HepG2 (cell line): ENCODE data around the gene CERS6. TPM values are rescaled to one million over a fixed set of nuclear protein-coding genes. Genes with fewer than 3 reads are reported as not detected.

Experiments used
- ATAC-seq: fragments of 200-7000 bp; cut with Tn5 transposase; 3 replicates; pipeline ENCODE4 v1.9.1; 2020; ENCODE audit warnings: mild to moderate bottlenecking, moderate library complexity
- BruUV-seq: library from RNA; stranded (reverse); fragments of 400-500 nt; replicated peaks from 2 replicates; lab custom pipeline; 2021; lab: Mats Ljungman, UMichigan
- CTCF ChIA-PET: fragments of 300-600 bp; formaldehyde crosslinking; extraction: SDS; loops from one replicate; lab custom pipeline; 2021; ENCODE audit warnings: low total read pairs, inconsistent platforms, low intra/inter-chr PET ratio; lab: Yijun Ruan, JAX
- POLR2A ChIA-PET: fragments of 350-600 bp; sonication (Branson Sonifier 250); formaldehyde crosslinking; loops from one replicate; lab custom pipeline; 2020; ENCODE audit warnings: antibody characterized with exemption, inconsistent platforms; lab: Yijun Ruan, JAX
- DNase-seq: peaks from one replicate; pipeline ENCODE4 v3.0.0-alpha.2; 2015; ENCODE audit warnings: low spot score
- FAIRE-seq: peaks from 3 replicates; lab custom pipeline; 2011; peaks lifted over from hg19 to GRCh38; lab: Jason Lieb, UNC
- H2AFZ ChIP-seq: one replicate; pipeline ENCODE4 v1.6.1; 2011; ENCODE audit warnings: low read length, inconsistent platforms
- H3K27ac ChIP-seq: fragments of 300-600 bp; 3 replicates; pipeline ENCODE4 v1.8.0; 2011; ENCODE audit warnings: mixed run types, mild to moderate bottlenecking, mixed read lengths, low read length, inconsistent platforms; ENCODE audit not compliant: insufficient read depth; ENCODE audit errors: extremely low read length
- H3K27me3 ChIP-seq, 2 experiments: fragments of 200-600 bp in 1 of 2; 2 replicates in 1 of 2; 3 replicates in 1 of 2; pipeline versions ENCODE4 v1.6.0 to v1.8.0; 2011; ENCODE audit warnings: low read length in 2 of 2, mild to moderate bottlenecking in 2 of 2, moderate library complexity in 2 of 2, inconsistent platforms in 1 of 2; ENCODE audit not compliant: insufficient read depth in 2 of 2, control insufficient read depth in 1 of 2
- H3K36me3 ChIP-seq, 2 experiments: fragments of 200-600 bp in 1 of 2; replicated peaks in 1 of 2; 2 replicates in 1 of 2; 3 replicates in 1 of 2; pipeline versions ENCODE4 v1.5.1 to v1.8.0; 2011; ENCODE audit warnings: low read length in 2 of 2, inconsistent platforms in 1 of 2; ENCODE audit not compliant: insufficient read depth in 2 of 2, control insufficient read depth in 1 of 2
- H3K4me1 ChIP-seq: 2 replicates; pipeline ENCODE4 v1.5.1; 2012; ENCODE audit warnings: low read length, inconsistent platforms; ENCODE audit not compliant: insufficient read depth
- H3K4me2 ChIP-seq: 2 replicates; pipeline ENCODE4 v1.6.0; 2011; ENCODE audit warnings: low read depth, low read length, inconsistent platforms
- H3K4me3 ChIP-seq, 3 experiments: fragments of 200-600 bp in 1 of 3; sonication (generic), shearing (Covaris generic) in 1 of 3; replicated peaks in 1 of 3; 2 replicates each; pipeline ENCODE4 v1.5.1; 2011 to 2016; ENCODE audit warnings: low read length in 3 of 3, inconsistent platforms in 2 of 3, low read depth in 2 of 3, mild to moderate bottlenecking in 2 of 3, control low read depth in 1 of 3, mixed read lengths in 1 of 3; ENCODE audit not compliant: insufficient read depth in 1 of 3
- H3K79me2 ChIP-seq: one replicate; pipeline ENCODE4 v1.6.1; 2011; ENCODE audit warnings: low read length, inconsistent platforms; ENCODE audit not compliant: insufficient read depth
- H3K9ac ChIP-seq: 2 replicates; pipeline ENCODE4 v1.6.0; 2011; ENCODE audit warnings: mild to moderate bottlenecking, low read depth, low read length, inconsistent platforms; ENCODE audit not compliant: insufficient read depth
- H3K9me3 ChIP-seq: 2 replicates; pipeline ENCODE4 v1.5.1; 2012; ENCODE audit warnings: mild to moderate bottlenecking, low read length
- H4K20me1 ChIP-seq: 2 replicates; pipeline ENCODE4 v1.6.0; 2011; ENCODE audit warnings: inconsistent platforms, mild to moderate bottlenecking, low read length, moderate library complexity; ENCODE audit not compliant: insufficient read depth
- AKAP8 ChIP-seq: sonication (generic); formaldehyde crosslinking; IDR thresholded peaks from 2 replicates; pipeline ENCODE4 v1.5.1; 2020; ENCODE audit warnings: mild to moderate bottlenecking, missing genetic modification reagents
- CEBPZ ChIP-seq: IDR thresholded peaks from 2 replicates; pipeline ENCODE4 v1.6.1; 2012; ENCODE audit warnings: low read length, improper control_type of control experiment
- CENPBD1 ChIP-seq: sonication (generic); formaldehyde crosslinking; IDR thresholded peaks from 2 replicates; pipeline ENCODE4 v1.8.0; 2022; ENCODE audit warnings: missing genetic modification reagents, low read depth, mild to moderate bottlenecking, borderline replicate concordance
- EP300 ChIP-seq, 3 experiments: sonication (generic) in 1 of 3; formaldehyde crosslinking in 1 of 3; IDR thresholded peaks; 2 replicates each; pipeline versions ENCODE4 v1.5.1 to v1.6.1; 2011 to 2020; ENCODE audit warnings: low read depth in 2 of 3, low read length in 2 of 3, borderline replicate concordance in 1 of 3, improper control_type of control experiment in 1 of 3, mild to moderate bottlenecking in 1 of 3, missing genetic modification reagents in 1 of 3, moderate library complexity in 1 of 3
- GFI1 ChIP-seq: sonication (generic); formaldehyde crosslinking; IDR thresholded peaks from 2 replicates; pipeline ENCODE4 v1.5.0; 2020; ENCODE audit warnings: missing genetic modification reagents, mild to moderate bottlenecking, borderline replicate concordance
- JUN ChIP-seq: sonication (generic); formaldehyde crosslinking; IDR thresholded peaks from 2 replicates; pipeline ENCODE4 v1.4.0; 2020; ENCODE audit warnings: mild to moderate bottlenecking, missing genetic modification reagents
- KDM5B ChIP-seq: sonication (generic); formaldehyde crosslinking; IDR thresholded peaks from 2 replicates; pipeline ENCODE4 v1.4.0; 2020; ENCODE audit warnings: missing genetic modification reagents, mild to moderate bottlenecking, borderline replicate concordance
- LBX2 ChIP-seq: sonication (generic); formaldehyde crosslinking; IDR thresholded peaks from 2 replicates; pipeline ENCODE4 v1.5.0; 2020; ENCODE audit warnings: missing genetic modification reagents, mild to moderate bottlenecking, borderline replicate concordance
- NPAS2 ChIP-seq: sonication (generic); formaldehyde crosslinking; IDR thresholded peaks from 2 replicates; pipeline ENCODE4 v1.8.0; 2022; ENCODE audit warnings: mild to moderate bottlenecking, missing genetic modification reagents, borderline replicate concordance
- NR2F1 ChIP-seq, 2 experiments: fragments of 450-650 bp in 1 of 2; formaldehyde crosslinking in 1 of 2; IDR thresholded peaks; 2 replicates each; pipeline versions ENCODE4 v1.5.0 to v1.6.1; 2016 to 2020; ENCODE audit warnings: mild to moderate bottlenecking in 1 of 2, missing compliant biosample characterization in 1 of 2, missing genetic modification reagents in 1 of 2, moderate library complexity in 1 of 2
- REXO4 ChIP-seq: sonication (generic); formaldehyde crosslinking; IDR thresholded peaks from 2 replicates; pipeline ENCODE4 v1.8.0; 2022; ENCODE audit warnings: missing genetic modification reagents, mild to moderate bottlenecking, borderline replicate concordance
- SMAD9 ChIP-seq: sonication (generic); formaldehyde crosslinking; IDR thresholded peaks from 2 replicates; pipeline ENCODE4 v1.5.1; 2020; ENCODE audit warnings: mild to moderate bottlenecking, missing genetic modification reagents
- U2AF1 ChIP-seq: fragments of 200-400 bp; formaldehyde crosslinking; optimal IDR thresholded peaks from 2 replicates; pipeline ENCODE3; 2017; ENCODE audit warnings: mild to moderate bottlenecking, low read depth, low read length
- ZBTB1 ChIP-seq: sonication (generic); formaldehyde crosslinking; IDR thresholded peaks from 2 replicates; pipeline ENCODE4 v1.4.0; 2020; ENCODE audit warnings: missing genetic modification reagents, borderline replicate concordance
- ZKSCAN8 ChIP-seq: IDR thresholded peaks from 2 replicates; pipeline ENCODE4 v1.6.1; 2016; ENCODE audit warnings: borderline replicate concordance, missing genetic modification reagents, missing compliant biosample characterization
- ZNF33A ChIP-seq: sonication (generic); formaldehyde crosslinking; IDR thresholded peaks from 2 replicates; pipeline ENCODE4 v1.5.1; 2020; ENCODE audit warnings: missing genetic modification reagents, mild to moderate bottlenecking, moderate library complexity, borderline replicate concordance
- ZNF501 ChIP-seq: sonication (generic); formaldehyde crosslinking; IDR thresholded peaks from 2 replicates; pipeline ENCODE4 v1.5.1; 2020; ENCODE audit warnings: mild to moderate bottlenecking, moderate library complexity, missing genetic modification reagents
- ZNF530 ChIP-seq: sonication (generic); formaldehyde crosslinking; IDR thresholded peaks from 2 replicates; pipeline ENCODE4 v1.5.0; 2020; ENCODE audit warnings: low read depth, mild to moderate bottlenecking, missing genetic modification reagents
- ZNF674 ChIP-seq: sonication (generic); formaldehyde crosslinking; IDR thresholded peaks from 2 replicates; pipeline ENCODE4 v1.5.0; 2020; ENCODE audit warnings: low read depth, mild to moderate bottlenecking, missing genetic modification reagents
- ZNF7 ChIP-seq: IDR thresholded peaks from 2 replicates; pipeline ENCODE4 v1.6.1; 2016; ENCODE audit warnings: missing biosample characterization, missing genetic modification reagents
- WGBS: methylation state at CpG from one replicate; pipeline ENCODE4 v1.1.6; 2017; ENCODE audit warnings: low lambda C conversion rate; 5-methylcytosine and 5-hydroxymethylcytosine counted together
- in situ Hi-C: cut with HindIII; loops from 2 replicates; pipeline ENCODE4 v1.10.0; 2017; ENCODE audit warnings: low pct_unique_long_range_greater_than_20kb; ENCODE audit not compliant: extremely low pct_ligation_motif_present
- intact Hi-C: fragments of 100-400 bp; cut with micrococcal nuclease; formaldehyde crosslinking; loops from one replicate; pipeline ENCODE4 v1.10.0; 2022; ENCODE audit not compliant: unreplicated experiment
- polyA plus RNA-seq, 8 experiments: library from polyadenylated mRNA; depleted of rRNA in 3 of 8; stranded (reverse) in 7 of 8; unstranded in 1 of 8; fragments of >200 nt; fragmentation: Illumina TruSeq in 4 of 8; extraction: Trizol in 4 of 8; gene quantifications; 2 replicates each; pipeline versions ENCODE4 v1.2.1 to v1.2.3, GENCODE V29; 2011 to 2016; ENCODE audit warnings: low read depth in 4 of 8, missing spikeins in 1 of 8, mixed read lengths in 1 of 8; ENCODE audit not compliant: insufficient read depth in 1 of 8
- total RNA-seq, 5 experiments: library from RNA; depleted of rRNA; stranded (reverse); fragments of >200 nt; fragmentation: Illumina TruSeq; extraction: Trizol; gene quantifications; 2 replicates each; pipeline ENCODE4 v1.2.3, GENCODE V29; 2016; ENCODE audit warnings: low read depth in 1 of 5

Gene CERS6
- total and polyA plus RNA-seq, 2 of the 13 experiments (the other 11 are each of a cell fraction or from before 2014, with no cell fraction given) = 10.1 to 20.3 TPM

GRCh38 chr2:168770796-168771195 is 314.7 kb downstream of the CERS6 start (continued):
- TF ChIP-seq CEBPZ (no peak), JUN (CRISPR knock-in tag) (no peak)

- no peak overlapping the region for H3K4me2 ChIP-seq
- H3K36me3 ChIP-seq = peaks cover 1 to 12% of the 10 kb centered on the region in 2 experiments; a peak in 3 of 5 replicates
- no peaks in the 10 kb centered on the region for H3K79me2 ChIP-seq
- in situ Hi-C loops (no loop called here), intact Hi-C loops (loop anchor here (1.0 kb wide), 2 partner anchors 77 to 148 kb away; no protein-coding TSS in a partner anchor)
- WGBS = 97% methylated on average over 1 of the region's 1 CpG
- no peak overlapping the region for H2AFZ ChIP-seq
- H3K4me1 ChIP-seq = no peaks in the 10 kb centered on the region
- DNase-seq = no peak
- ATAC-seq = no peak
- H4K20me1 ChIP-seq = no peaks in the 10 kb centered on the region
- no peaks in the 10 kb centered on the region for H3K9me3 ChIP-seq
- H3K4me3 ChIP-seq = no peak overlapping the region
- ChIA-PET CTCF (interaction anchor here (1.4 kb wide), 1 partner anchor 152 kb away, joined by 4 read pairs; no protein-coding TSS in a partner anchor), POLR2A (no interaction called here)
- FAIRE-seq = no peak
- H3K27ac ChIP-seq = no peak overlapping the region
- no peak overlapping the region for H3K9ac ChIP-seq
- H3K27me3 ChIP-seq = no peaks in the 10 kb centered on the region
- BruUV-seq = no TSS peak
- no peak for TF ChIP-seq ZKSCAN8 (CRISPR knock-in tag)
- TF ChIP-seq SMAD9 (CRISPR knock-in tag) = no peak
- TF ChIP-seq ZNF501 = no peak
- TF ChIP-seq AKAP8 (CRISPR knock-in tag) = no peak
- TF ChIP-seq ZNF530 (CRISPR knock-in tag) = no peak
- TF ChIP-seq ZNF7 (CRISPR knock-in tag) = no peak
- no peak for TF ChIP-seq EP300 (IDR thresholded peaks at IDR 0.05; ENCODE audit: low read depth in 2 of 2, low read length in 2 of 2)
- no peak for TF ChIP-seq EP300 (CRISPR knock-in tag; IDR thresholded peaks at IDR 0.05; ENCODE audit: borderline replicate concordance)
- TF ChIP-seq NPAS2 = no peak
- TF ChIP-seq ZNF674 (CRISPR knock-in tag) = no peak
- TF ChIP-seq GFI1 (CRISPR knock-in tag) = no peak
- TF ChIP-seq KDM5B (CRISPR knock-in tag) = no peak
- no peak for TF ChIP-seq ZBTB1 (CRISPR knock-in tag)
- no peak for TF ChIP-seq REXO4
- TF ChIP-seq CENPBD1 (CRISPR knock-in tag) = no peak
- no peak for TF ChIP-seq LBX2 (CRISPR knock-in tag)
- TF ChIP-seq NR2F1 (CRISPR knock-in tag; IDR thresholded peaks at IDR 0.05) = no peak
- TF ChIP-seq U2AF1 = no peak
- TF ChIP-seq ZNF33A (CRISPR knock-in tag) = no peak
Measured at GRCh38 chr2:168772704-168773103, 316.6 kb downstream of the CERS6 start.
